ENCODE data around the gene TNFAIP3. TPM values are rescaled to one million over a fixed set of nuclear protein-coding genes. Genes with fewer than 3 reads are reported as not detected.

TNFAIP3 gene
- total RNA-seq, 4 donors from 2014 or later = 14.4 to 36.2 (median 19.6) TPM

- TF ChIP-seq CTCF (IDR thresholded peaks at IDR 0.05) = no peak
- no peak for TF ChIP-seq POLR2A (IDR thresholded peaks at IDR 0.05)
- DNase-seq = no peak
- no peak overlapping the region for H3K4me3 ChIP-seq
- no peaks in the 10 kb centered on the region for H3K9me3 ChIP-seq
- intact Hi-C loops (cut with DNase I; ENCODE audit: low total_unique reads) = no loop called here
- H3K27ac ChIP-seq = peak overlapping the region in 1 of 2 donors; percentile 45
- H3K27me3 ChIP-seq = no peaks in the 10 kb centered on the region
- H3K4me1 ChIP-seq = no peaks in the 10 kb centered on the region
- H3K36me3 ChIP-seq = no peaks in the 10 kb centered on the region
These were observed 17.7 kb upstream of the TNFAIP3 start for GRCh38 chr6:137849181-137849980.

GRCh38 chr6:137849981-137850714 lies 16.9 kb upstream of the TNFAIP3 start:
- no peaks in the 10 kb centered on the region for H3K27me3 ChIP-seq
- no peak for DNase-seq
- H3K9me3 ChIP-seq = no peaks in the 10 kb centered on the region
- H3K27ac ChIP-seq = no peak overlapping the region
- H3K4me1 ChIP-seq = no peaks in the 10 kb centered on the region
- TF ChIP-seq POLR2A (IDR thresholded peaks at IDR 0.05) (no peak), CTCF (IDR thresholded peaks at IDR 0.05) (no peak)
- H3K36me3 ChIP-seq = no peaks in the 10 kb centered on the region
- no peak overlapping the region for H3K4me3 ChIP-seq
- intact Hi-C loops (cut with DNase I; ENCODE audit: low total_unique reads) = no loop called here

GRCh38 chr6:137850816-137851602 lies 16.1 kb upstream of the TNFAIP3 start:
- DNase-seq = no peak
- Histone ChIP-seq H3K27me3 (no peaks in the 10 kb centered on the region), H3K9me3 (no peaks in the 10 kb centered on the region), H3K36me3 (no peaks in the 10 kb centered on the region), H3K4me3 (no peak overlapping the region), H3K27ac (no peak overlapping the region), H3K4me1 (no peaks in the 10 kb centered on the region)
- intact Hi-C loops (cut with DNase I; ENCODE audit: low total_unique reads) = no loop called here
- no peak for TF ChIP-seq CTCF (IDR thresholded peaks at IDR 0.05)
- TF ChIP-seq POLR2A (IDR thresholded peaks at IDR 0.05) = no peak

GRCh38 chr6:137851669-137852068 lies 15.4 kb upstream of the TNFAIP3 start:
- H3K36me3 ChIP-seq = no peaks in the 10 kb centered on the region
- intact Hi-C loops (cut with DNase I; ENCODE audit: low total_unique reads) = no loop called here
- TF ChIP-seq POLR2A (IDR thresholded peaks at IDR 0.05) = no peak
- TF ChIP-seq CTCF (IDR thresholded peaks at IDR 0.05) = no peak
- H3K27me3 ChIP-seq = no peaks in the 10 kb centered on the region
- H3K9me3 ChIP-seq = no peaks in the 10 kb centered on the region
- no peak for DNase-seq
- H3K4me1 ChIP-seq = no peaks in the 10 kb centered on the region
- H3K27ac ChIP-seq = no peak overlapping the region
- H3K4me3 ChIP-seq = no peak overlapping the region

Data from uterus (tissue), 4 donors.